ENCODE data around the gene ZNF275. TPM values are rescaled to one million over a fixed set of nuclear protein-coding genes. Genes with fewer than 3 reads are reported as not detected.

Gene ZNF275
- total and polyA plus RNA-seq, 2 donors = 7.6 to 9.7 TPM

- WGBS = 13% methylated on average over 15 of the region's 16 CpGs
- Histone ChIP-seq H3K4me3 (ENCODE audit: low read depth, low read length) (peak overlapping the region; percentile 67), H3K27ac (ENCODE audit: low read depth) (no peak overlapping the region), H3K4me1 (ENCODE audit: insufficient read depth) (no peaks in the 10 kb centered on the region), H3K36me3 (ENCODE audit: insufficient read depth) (no peaks in the 10 kb centered on the region)
- DNase-seq (ENCODE audit: extremely low spot score) = no peak
Observed at GRCh38 chrX:153334654-153335295, 822 bp downstream of the ZNF275 start.

- no peak overlapping the region for H3K27ac ChIP-seq (ENCODE audit: low read depth)
- no peak for DNase-seq (ENCODE audit: extremely low spot score)
- H3K36me3 ChIP-seq (ENCODE audit: insufficient read depth) = no peaks in the 10 kb centered on the region
- no peaks in the 10 kb centered on the region for H3K4me1 ChIP-seq (ENCODE audit: insufficient read depth)
- no peak overlapping the region for H3K4me3 ChIP-seq (ENCODE audit: low read depth, low read length)
- 87% methylated on average over 11 of the region's 11 CpGs for WGBS
Observed at GRCh38 chrX:153336121-153336894, 2.4 kb downstream of the ZNF275 start.

DNA sequence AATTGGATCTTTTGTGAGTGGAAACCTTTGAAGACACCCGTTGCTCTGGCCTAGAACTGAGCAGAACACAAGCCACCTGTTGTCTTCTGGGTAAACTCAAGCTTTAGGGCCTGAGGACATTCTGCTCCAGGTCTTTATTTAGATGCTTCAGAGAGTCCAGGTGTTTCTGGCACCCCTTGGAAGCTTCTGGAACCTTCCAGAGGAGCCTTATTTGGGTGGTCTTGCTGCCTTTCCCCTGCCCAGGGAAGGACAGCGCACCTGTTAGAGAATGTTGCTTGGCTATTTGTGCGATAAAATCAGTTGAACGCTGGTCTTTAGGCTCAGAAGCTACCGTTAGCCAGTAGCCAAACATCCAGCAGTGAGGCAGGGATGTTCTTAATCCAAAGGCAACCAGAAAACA is 3.0 kb downstream of the ZNF275 start:
- Histone ChIP-seq H3K4me3 (ENCODE audit: low read depth, low read length) (no peak overlapping the region), H3K27ac (ENCODE audit: low read depth) (no peak overlapping the region), H3K4me1 (ENCODE audit: insufficient read depth) (no peaks in the 10 kb centered on the region), H3K36me3 (ENCODE audit: insufficient read depth) (no peaks in the 10 kb centered on the region)
- DNase-seq (ENCODE audit: extremely low spot score) = no peak
- 89% methylated on average over 5 of the region's 5 CpGs for WGBS

- H3K36me3 ChIP-seq (ENCODE audit: insufficient read depth) = no peaks in the 10 kb centered on the region
- no peaks in the 10 kb centered on the region for H3K4me1 ChIP-seq (ENCODE audit: insufficient read depth)
- WGBS = 88% methylated on average over 7 of the region's 7 CpGs
- DNase-seq (ENCODE audit: extremely low spot score) = no peak
- no peak overlapping the region for H3K4me3 ChIP-seq (ENCODE audit: low read depth, low read length)
- no peak overlapping the region for H3K27ac ChIP-seq (ENCODE audit: low read depth)
Observed at GRCh38 chrX:153338836-153339235, 4.9 kb downstream of the ZNF275 start.

- Histone ChIP-seq H3K4me3 (ENCODE audit: low read depth, low read length) (no peak overlapping the region), H3K27ac (ENCODE audit: low read depth) (no peak overlapping the region), H3K36me3 (ENCODE audit: insufficient read depth) (no peaks in the 10 kb centered on the region), H3K4me1 (ENCODE audit: insufficient read depth) (no peaks in the 10 kb centered on the region)
- 99% methylated on average over 4 of the region's 4 CpGs for WGBS
- DNase-seq (ENCODE audit: extremely low spot score) = no peak
Observed at GRCh38 chrX:153339662-153340061, 5.7 kb downstream of the ZNF275 start.

DNA sequence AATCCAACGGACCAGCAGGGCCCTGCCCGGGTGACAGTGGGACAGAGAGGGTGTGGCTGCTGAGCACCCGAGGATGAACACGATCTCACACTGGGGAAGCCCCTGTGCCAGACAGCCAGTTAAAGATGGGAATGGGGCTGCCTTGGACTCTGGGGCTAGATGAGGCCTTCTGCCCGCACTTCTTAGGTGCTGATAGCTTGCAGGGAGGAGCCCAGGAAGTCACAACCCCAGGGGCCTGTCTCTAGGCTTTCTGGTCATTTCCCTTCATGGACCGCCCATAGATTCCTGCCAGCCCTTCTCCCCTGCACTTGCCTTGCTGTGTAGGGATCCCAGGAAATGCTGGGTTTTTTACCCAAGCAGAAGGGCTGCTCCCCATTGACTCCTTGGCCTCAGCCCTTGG is 6.2 kb downstream of the ZNF275 start:
- Histone ChIP-seq H3K4me1 (ENCODE audit: insufficient read depth) (no peaks in the 10 kb centered on the region), H3K36me3 (ENCODE audit: insufficient read depth) (no peaks in the 10 kb centered on the region), H3K27ac (ENCODE audit: low read depth) (no peak overlapping the region), H3K4me3 (ENCODE audit: low read depth, low read length) (no peak overlapping the region)
- 87% methylated on average over 6 of the region's 6 CpGs for WGBS
- no peak for DNase-seq (ENCODE audit: extremely low spot score)

DNA sequence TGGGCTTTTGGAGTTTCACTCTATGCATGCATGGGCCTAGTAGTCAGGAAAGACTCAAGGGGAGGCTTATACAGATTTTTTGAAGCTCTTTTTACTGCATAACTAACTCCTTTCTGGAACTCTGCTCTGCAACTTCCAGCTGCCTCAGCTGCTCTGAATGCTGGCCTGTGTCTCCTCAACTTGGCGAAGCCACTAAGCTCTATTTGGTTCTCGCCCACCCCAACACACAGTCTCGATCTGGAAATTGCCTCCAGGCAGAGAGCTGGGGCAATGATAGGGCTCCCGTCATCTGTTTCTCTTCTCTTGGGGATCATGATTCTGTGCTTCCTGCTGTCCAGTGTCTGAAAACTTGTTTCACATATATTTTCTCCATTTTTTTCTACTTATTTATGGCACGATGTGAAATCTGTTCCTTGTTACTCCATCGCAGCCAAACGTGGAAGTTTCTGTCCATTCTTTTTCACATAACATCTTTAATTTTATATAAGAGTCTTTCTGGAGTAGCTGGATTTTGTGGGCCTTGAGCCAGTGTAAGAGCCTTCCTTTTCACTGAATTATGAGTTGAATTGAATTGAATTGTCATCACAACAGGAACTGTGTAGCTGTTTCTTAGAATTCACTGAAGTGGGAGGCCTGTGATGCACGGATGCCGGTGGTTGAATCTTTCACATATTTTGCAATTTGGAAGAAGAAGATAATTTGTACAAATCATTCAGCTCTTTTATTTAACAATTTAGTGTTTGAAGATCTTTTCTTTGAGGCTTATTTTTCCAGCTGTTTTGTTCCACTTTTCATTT is 9.0 kb downstream of the ZNF275 start:
- no peak overlapping the region for H3K27ac ChIP-seq (ENCODE audit: low read depth)
- 62% methylated on average over 9 of the region's 9 CpGs for WGBS
- H3K4me1 ChIP-seq (ENCODE audit: insufficient read depth) = no peaks in the 10 kb centered on the region
- H3K36me3 ChIP-seq (ENCODE audit: insufficient read depth) = peaks cover 6% of the 10 kb centered on the region
- no peak overlapping the region for H3K4me3 ChIP-seq (ENCODE audit: low read depth, low read length)
- DNase-seq (ENCODE audit: extremely low spot score) = no peak

- no peak for DNase-seq (ENCODE audit: extremely low spot score)
- no peak overlapping the region for H3K27ac ChIP-seq (ENCODE audit: low read depth)
- no peaks in the 10 kb centered on the region for H3K4me1 ChIP-seq (ENCODE audit: insufficient read depth)
- no peak overlapping the region for H3K4me3 ChIP-seq (ENCODE audit: low read depth, low read length)
- peaks cover 6% of the 10 kb centered on the region for H3K36me3 ChIP-seq (ENCODE audit: insufficient read depth)
- WGBS = 80% methylated on average over 2 of the region's 2 CpGs
Observed at GRCh38 chrX:153343674-153344073, 9.7 kb downstream of the ZNF275 start.

DNA sequence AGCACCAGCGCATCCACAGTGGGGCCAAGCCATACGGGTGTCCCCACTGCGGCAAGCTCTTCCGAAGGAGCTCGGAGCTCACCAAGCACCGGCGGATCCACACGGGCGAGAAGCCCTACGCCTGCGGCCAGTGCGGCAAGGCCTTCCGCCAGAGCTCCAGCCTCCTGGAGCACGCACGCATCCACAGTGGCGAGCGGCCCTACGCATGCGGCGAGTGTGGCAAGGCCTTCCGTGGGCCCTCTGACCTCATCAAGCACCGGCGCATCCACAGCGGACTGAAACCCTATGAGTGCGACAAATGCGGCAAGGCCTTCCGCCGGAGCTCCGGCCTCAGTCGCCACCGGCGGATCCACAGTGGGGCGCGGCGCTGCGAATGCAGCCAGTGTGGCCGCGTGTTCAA is 13.6 kb downstream of the ZNF275 start:
- Histone ChIP-seq H3K4me3 (ENCODE audit: low read depth, low read length) (no peak overlapping the region), H3K36me3 (ENCODE audit: insufficient read depth) (peaks cover 6% of the 10 kb centered on the region), H3K4me1 (ENCODE audit: insufficient read depth) (no peaks in the 10 kb centered on the region), H3K27ac (ENCODE audit: low read depth) (no peak overlapping the region)
- DNase-seq (ENCODE audit: extremely low spot score) = no peak
- 98% methylated on average over 38 of the region's 38 CpGs for WGBS

- Histone ChIP-seq H3K36me3 (ENCODE audit: insufficient read depth) (peaks cover 6% of the 10 kb centered on the region), H3K27ac (ENCODE audit: low read depth) (no peak overlapping the region)
- WGBS = 92% methylated on average over 8 of the region's 8 CpGs
Observed at GRCh38 chrX:153348421-153348820, 14.5 kb downstream of the ZNF275 start.

DNA sequence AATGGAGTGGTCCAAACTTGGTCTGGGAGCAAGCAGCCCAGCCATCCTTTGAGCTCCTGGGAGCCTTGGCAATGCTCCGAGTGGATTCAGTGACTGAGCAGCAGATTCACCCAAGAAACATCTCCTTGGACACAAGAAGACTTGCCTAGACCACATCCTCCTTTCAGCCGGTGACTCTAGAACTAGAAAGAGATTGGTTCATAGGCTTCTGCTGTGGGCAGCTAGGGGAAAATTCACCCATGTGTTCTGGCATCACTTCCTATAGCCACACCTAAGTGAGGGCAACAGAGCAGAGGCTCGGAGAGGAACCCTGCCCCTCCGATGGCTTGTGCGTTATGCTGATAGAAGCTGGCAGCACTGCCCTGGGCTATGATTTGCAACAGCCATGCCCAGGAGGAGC is 16.0 kb downstream of the ZNF275 start:
- Histone ChIP-seq H3K27ac (ENCODE audit: low read depth) (no peak overlapping the region), H3K4me1 (ENCODE audit: insufficient read depth) (no peaks in the 10 kb centered on the region), H3K4me3 (ENCODE audit: low read depth, low read length) (no peak overlapping the region), H3K36me3 (ENCODE audit: insufficient read depth) (peaks cover 6% of the 10 kb centered on the region)
- 94% methylated on average over 5 of the region's 5 CpGs for WGBS
- no peak for DNase-seq (ENCODE audit: extremely low spot score)

More at GRCh38 chrX:153348421-153348820, 14.5 kb downstream of the ZNF275 start:
- no peak for DNase-seq (ENCODE audit: extremely low spot score)
- no peak overlapping the region for H3K4me3 ChIP-seq (ENCODE audit: low read depth, low read length)
- no peaks in the 10 kb centered on the region for H3K4me1 ChIP-seq (ENCODE audit: insufficient read depth)

DNA sequence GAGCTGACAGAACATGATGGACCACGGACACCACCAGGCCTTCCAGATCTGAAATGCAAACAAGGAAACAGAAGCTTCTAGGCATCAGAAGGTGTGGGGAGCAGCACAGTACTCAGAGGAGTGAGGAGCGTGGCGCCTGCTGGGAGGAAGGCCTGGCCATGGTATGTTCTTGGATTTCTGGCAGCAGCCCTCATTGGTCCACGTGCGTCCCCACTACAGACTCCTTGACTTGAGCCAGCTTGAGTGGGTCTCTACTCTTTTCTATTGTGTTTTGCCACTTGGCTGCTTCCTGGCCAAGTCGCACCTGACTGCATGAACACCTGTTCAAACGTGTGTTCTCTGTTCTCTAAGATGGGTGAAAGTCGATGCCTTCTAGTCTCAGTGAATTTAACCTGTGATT is 18.0 kb downstream of the ZNF275 start:
- H3K27ac ChIP-seq (ENCODE audit: low read depth) = no peak overlapping the region
- no peak for DNase-seq (ENCODE audit: extremely low spot score)
- H3K36me3 ChIP-seq (ENCODE audit: insufficient read depth) = peaks cover under 1% of the 10 kb centered on the region
- no peaks in the 10 kb centered on the region for H3K4me1 ChIP-seq (ENCODE audit: insufficient read depth)
- H3K4me3 ChIP-seq (ENCODE audit: low read depth, low read length) = no peak overlapping the region
- 97% methylated on average over 8 of the region's 8 CpGs for WGBS

DNA sequence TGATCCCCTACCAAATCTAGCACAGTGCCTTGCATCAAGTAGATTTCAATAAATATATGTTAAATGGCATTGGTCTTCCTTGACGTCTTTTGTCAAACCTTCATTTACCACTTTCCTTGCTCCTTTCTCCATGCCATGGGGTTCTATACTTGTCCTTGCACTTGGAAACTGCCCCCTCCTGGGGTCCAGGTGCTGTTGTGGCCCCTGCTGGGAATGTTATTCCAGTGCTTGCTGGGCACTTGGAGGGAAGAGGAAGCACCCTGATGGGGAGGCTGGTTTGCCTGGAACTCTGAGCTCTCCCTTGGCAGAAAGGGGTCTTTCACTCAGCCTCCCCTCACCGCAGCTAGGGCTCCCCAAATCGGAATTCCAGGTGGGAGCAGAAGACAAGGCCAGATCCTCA is 18.9 kb downstream of the ZNF275 start:
- no peak for DNase-seq (ENCODE audit: extremely low spot score)
- no peaks in the 10 kb centered on the region for H3K4me1 ChIP-seq (ENCODE audit: insufficient read depth)
- 86% methylated on average over 3 of the region's 3 CpGs for WGBS
- H3K4me3 ChIP-seq (ENCODE audit: low read depth, low read length) = no peak overlapping the region
- no peak overlapping the region for H3K27ac ChIP-seq (ENCODE audit: low read depth)
- H3K36me3 ChIP-seq (ENCODE audit: insufficient read depth) = no peaks in the 10 kb centered on the region

DNA sequence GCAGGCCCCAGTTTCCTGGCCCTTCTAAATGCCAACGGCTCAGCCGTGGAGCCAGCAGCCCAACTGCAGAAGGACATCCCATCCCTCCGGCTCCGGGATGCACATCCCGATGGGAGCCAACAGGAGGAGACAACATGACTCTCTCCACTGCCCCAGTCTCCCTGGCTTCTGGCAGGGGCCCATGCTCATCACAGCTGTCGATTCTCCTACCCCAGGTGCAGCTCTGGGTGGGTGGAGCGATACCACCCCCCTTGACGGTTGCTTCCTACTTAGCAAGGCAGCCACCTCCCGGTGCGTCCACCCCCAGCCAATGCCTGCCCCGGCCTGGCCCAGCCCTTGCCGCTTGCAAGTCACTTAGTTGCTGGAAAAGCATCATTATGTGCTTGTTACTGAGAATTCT is 19.5 kb downstream of the ZNF275 start:
- H3K4me3 ChIP-seq (ENCODE audit: low read depth, low read length) = no peak overlapping the region
- no peaks in the 10 kb centered on the region for H3K4me1 ChIP-seq (ENCODE audit: insufficient read depth)
- no peak overlapping the region for H3K27ac ChIP-seq (ENCODE audit: low read depth)
- 55% methylated on average over 12 of the region's 12 CpGs for WGBS
- DNase-seq (ENCODE audit: extremely low spot score) = no peak
- H3K36me3 ChIP-seq (ENCODE audit: insufficient read depth) = no peaks in the 10 kb centered on the region
